DLD1 (cell line): ENCODE measurements around the gene SLC22A9.

Experiments used
- in situ Hi-C: cut with HindIII; loops from 2 replicates; pipeline ENCODE4 v1.10.0; 2017; ENCODE audit warnings: low sequenced_read_pairs

Gene SLC22A9

GRCh38 chr11:63443714-63444113 is 74.1 kb downstream of the SLC22A9 start:
- in situ Hi-C loops = no loop called here

GRCh38 chr11:63444160-63444559 is 74.6 kb downstream of the SLC22A9 start:
- in situ Hi-C loops = no loop called here

- in situ Hi-C loops = no loop called here
Observed at GRCh38 chr11:63445118-63445517, 75.5 kb downstream of the SLC22A9 start.

GRCh38 chr11:63445720-63446119 is 76.1 kb downstream of the SLC22A9 start:
- in situ Hi-C loops = no loop called here

GRCh38 chr11:63448646-63449045 is 79.1 kb downstream of the SLC22A9 start:
- in situ Hi-C loops = no loop called here

GRCh38 chr11:63459586-63459985 is 90.0 kb downstream of the SLC22A9 start:
- in situ Hi-C loops = no loop called here
